HG02885 (cell line): ENCODE data around the gene ZDHHC24.

Experiments used
- ATAC-seq: cut with Tn5 transposase; IDR thresholded peaks from one replicate; pipeline ENCODE4 v1.9.1; 2021; ENCODE audit warnings: mild to moderate bottlenecking; ENCODE audit not compliant: unreplicated experiment, poor library complexity

ZDHHC24 gene

DNA sequence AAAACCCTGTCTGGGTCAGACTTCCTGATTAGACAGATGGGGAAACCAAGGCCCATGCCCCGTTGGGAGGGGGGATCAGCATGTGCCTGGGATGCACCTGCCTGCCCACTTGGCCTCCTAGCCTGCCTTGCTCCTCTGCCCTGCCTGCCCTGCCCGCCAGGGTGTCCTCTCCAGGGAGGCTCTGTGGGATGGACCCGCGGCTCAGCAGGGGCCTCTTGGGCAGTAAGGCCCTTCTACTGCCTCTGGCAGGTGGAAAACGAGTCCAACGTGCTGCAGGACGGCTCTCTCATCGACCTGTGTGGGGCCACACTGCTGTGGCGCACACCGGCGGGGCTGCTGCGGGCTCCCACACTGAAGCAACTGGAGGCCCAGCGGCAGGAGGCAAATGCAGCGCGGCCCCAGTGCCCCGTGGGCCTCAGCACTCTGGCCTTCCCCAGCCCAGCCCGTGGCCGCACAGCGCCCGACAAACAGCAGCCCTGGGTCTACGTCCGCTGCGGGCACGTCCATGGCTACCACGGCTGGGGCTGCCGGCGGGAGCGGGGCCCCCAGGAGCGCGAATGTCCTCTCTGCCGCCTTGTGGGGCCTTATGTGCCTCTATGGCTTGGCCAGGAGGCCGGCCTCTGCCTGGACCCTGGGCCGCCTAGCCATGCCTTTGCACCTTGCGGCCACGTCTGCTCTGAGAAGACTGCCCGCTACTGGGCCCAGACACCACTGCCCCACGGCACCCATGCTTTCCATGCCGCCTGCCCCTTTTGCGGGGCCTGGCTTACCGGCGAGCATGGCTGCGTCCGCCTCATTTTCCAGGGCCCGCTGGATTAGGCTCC is 70.3 kb downstream of the ZDHHC24 start:
- no peak for ATAC-seq

DNA sequence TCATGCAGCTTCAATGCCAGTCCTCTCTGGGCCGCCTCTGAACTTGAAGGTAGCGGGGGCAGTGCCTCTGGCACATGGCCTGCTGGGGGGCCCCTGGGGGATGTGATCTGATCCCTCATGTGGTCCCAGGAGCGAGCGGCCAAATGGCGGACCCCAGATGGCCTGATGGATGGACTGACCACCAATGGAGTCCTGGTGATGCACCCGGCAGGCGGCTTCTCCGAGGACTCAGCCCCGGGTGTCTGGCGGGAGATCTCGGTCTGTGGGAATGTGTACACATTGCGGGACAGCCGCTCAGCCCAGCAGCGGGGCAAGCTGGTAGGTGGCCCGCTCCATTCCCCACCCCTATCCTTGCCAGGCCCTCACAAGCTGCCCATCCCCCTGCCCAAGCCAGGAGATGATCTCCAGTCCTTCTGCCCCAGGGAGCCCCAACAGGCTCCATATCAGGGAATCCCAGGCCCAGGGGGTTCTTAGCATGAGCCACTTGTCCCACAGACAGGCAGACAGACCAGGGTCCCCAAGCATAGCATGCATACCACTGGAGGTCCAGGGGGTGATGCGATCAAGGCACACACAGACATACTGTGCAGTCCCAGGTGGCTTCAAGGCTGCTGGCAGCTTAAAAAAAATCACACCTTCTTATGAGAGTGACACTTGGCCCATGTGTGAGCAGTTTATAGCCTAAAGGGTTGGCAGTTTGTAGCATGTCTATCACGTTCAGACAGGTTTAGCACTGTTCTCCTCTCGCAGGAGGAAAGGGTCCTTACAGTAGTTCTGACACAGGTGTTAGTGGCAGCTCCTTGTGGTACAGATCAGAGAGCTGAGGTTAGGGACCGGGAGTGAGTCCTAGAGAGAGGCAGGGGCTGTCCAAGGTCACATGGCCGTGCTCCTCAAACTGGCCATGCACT is 72.0 kb downstream of the ZDHHC24 start:
- no peak for ATAC-seq

DNA sequence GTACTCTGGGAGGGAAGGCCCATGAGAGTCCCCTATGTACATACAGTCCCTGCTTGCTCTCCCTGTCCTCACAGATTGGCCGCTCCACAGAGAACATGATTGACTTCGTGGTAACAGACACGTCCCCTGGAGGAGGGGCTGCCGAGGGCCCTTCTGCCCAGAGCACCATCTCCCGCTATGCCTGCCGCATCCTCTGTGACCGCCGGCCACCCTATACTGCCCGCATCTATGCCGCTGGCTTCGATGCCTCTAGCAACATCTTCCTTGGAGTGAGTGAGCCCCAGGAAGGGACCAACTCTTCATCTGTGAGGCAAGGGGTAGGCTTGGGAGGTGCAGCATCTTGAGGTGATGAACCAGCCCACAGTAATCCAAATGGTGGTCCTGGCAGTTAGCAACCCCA is 72.7 kb downstream of the ZDHHC24 start:
- no peak for ATAC-seq

DNA sequence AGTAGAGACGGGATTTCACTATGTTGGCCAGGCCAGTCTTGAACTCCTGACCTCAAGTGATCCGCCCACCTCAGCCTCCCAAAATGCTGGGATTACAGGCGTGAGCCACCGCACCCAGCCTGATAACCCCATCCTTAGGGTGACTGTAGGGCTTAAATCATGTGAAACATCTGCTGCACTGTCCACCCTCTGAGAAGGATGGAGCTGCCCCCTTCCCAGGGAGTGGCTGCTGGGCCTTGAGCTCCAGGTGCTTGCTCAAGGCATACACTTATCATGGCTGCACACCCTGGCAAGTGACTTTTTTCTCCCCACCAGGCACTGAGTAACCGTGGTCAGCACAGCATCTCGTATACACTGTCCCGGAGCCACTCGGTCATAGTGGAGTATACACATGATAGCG is 73.8 kb downstream of the ZDHHC24 start:
- ATAC-seq, result no peak

DNA sequence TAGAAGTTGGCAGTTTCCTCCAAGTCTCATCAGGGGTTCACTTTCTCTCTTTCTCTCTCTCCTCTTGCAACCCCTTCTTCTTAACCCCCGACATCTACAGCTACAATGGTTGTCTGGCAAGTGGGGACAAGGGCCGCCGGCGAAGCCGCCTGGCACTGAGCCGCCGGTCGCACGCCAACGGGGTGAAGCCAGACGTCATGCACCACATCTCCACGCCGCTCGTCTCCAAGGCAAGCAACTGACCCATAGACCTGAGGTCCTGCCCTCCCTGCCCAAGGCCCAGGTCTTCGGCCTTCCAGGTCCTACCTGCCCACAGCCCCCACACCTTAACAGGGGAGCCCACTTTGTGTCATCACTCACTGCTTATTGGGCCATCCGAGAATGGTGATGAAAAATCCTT is 74.7 kb downstream of the ZDHHC24 start:
- ATAC-seq, result no peak
